Activated CD4-positive, CD25-positive, alpha-beta regulatory T cell treated with anti-CD3 and anti-CD28 coated beads, Interleukin-2, amount 50 U/mL, for 24 hours (primary cell): Measurements from ENCODE around the gene SOBP.

ENCODE experiments used
- ATAC-seq, 2 donors: fragments of 150-1000 bp; cut with Tn5 transposase; one replicate each; pipeline ENCODE4 v1.10.0; 2021; ENCODE audit warnings: mild to moderate bottlenecking in 1 of 2, moderate library complexity in 1 of 2

SOBP gene

DNA sequence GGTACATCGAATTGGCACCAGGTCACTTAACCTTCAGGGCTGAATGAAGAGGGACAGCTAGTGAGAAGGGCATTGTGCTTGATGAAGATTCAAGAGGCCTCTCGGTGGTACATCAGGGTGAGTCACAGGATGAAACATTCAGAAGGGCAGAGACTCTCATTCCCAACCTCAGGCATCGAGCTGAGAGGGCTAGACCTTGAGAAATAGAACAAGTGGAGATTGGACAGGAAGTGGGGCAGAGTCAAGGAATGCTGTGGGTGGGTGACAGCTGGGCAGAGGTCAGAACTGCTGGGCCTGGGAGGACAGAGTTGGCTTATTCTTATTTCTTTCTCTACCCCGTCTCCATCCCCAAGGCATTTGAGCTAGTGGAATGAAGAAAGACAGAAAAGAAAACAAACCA, 208.2 kb downstream of the SOBP start:
- ATAC-seq = no peak

- no peak for ATAC-seq
Measured at GRCh38 chr6:107699254-107699653, 209.3 kb downstream of the SOBP start.

GRCh38 chr6:107699697-107700325, 209.9 kb downstream of the SOBP start:
- ATAC-seq = no peak

DNA sequence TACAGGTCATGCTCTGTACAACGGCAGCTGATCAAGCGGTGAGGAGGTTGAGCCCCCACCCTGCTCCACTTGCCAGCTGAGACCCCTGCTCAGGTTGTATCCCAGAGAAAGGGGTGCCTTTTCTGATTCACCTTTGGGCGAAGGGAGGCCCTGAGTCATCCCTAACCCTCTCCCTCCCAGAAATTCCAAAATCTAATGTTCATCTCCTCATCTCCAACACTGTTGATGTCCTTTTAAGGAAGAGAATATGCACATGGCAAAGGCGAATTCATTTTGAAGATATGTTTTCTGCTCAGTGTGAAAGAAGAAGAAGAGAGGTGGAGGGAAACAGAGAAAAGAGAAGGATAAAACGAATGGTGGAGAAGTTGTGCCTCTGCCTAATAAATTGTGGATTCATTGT, 213.7 kb downstream of the SOBP start:
- ATAC-seq = no peak

- ATAC-seq = peak in 1 of 2 donors; percentile 17
Measured at GRCh38 chr6:107704347-107705013, 214.6 kb downstream of the SOBP start.

DNA sequence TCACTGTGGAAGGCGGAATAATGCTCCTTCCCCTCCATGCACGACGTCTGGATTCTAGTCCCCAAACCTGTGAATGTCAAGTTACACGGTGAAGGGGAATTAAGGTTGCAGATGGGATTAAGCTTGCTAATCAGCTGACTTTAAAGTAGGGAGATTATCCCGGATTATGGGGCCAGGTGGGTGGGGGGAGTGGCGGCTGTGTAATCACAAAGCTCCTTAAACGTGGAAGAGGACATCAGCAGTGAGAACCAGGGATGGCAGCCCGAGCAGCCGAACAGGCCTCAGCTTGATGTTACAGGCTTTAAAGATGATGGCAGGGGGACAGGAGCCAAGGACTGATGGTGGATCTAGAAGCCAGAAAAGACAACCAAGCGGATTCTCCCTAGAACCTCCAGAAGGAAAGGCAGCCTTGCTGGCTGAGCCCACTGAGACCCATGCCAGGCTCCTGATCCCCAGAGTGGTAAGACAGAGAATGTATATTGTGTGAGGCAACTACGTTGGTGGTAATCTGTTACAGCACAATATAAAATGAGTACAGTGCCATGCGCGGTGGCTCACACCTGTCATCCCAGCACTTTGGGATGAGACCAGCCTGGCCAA, 216.7 kb downstream of the SOBP start:
- no peak for ATAC-seq

DNA sequence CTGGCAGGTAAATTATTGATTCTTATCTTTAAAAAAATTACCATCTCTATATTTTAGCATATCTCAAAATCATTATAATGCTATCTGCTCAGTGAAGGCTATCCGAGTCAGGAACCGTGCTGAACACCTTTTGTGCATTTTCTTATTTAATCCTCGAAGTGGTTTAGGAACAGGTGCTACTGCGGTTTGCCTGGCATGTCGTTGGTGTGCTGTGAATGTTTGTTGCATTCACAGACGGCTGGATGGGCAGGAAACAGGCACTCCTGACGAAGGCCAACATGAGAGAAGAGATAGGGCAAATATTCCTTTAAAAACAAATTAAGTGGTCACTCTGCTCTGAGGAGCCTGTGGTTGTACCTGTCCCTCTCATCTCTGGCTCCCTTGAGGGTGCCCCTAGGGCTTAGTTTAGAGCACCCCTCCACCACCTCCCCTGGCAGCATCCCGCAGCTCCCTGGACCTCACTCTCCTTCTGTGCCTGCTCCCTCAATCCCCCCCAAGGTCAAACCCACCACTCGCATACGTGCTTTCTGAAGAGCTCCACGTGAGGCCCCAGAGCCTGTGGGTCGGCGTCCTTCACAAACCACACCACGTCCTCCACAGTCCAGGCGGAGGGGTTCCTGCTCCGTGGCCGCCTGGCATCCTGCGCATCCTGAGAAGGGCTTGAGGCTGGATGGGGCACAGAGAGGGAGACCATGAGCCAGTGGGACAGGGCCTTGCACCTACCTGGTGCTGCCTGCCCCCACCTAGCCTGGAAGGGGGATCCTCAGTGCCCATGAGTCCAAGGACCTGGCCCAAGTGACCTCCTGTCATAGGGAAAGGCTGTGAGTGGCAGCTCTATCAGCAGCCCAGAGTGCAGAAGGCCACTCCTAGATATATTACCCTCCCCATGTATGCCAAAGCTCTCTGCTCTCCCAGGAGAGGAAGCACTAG, 217.7 kb downstream of the SOBP start:
- ATAC-seq = no peak

DNA sequence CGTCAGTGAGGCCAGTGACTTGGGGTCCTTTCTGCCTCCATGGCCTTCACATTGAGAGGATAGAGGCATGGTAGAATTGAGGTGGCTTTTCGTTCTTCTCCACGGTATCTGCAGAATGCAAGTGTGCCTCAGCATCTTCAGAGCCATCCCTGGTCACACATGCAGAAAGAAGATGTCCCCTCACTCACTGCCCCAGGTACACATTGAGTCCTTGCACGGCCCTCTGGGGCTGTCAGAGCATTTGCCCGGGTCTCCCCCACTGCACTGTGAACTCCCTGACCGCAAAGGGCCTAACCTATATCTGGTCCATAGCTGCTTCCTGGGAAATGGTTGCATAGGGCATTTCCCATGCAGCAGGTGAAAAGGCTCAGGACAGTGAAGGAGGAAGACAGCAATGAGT, 218.5 kb downstream of the SOBP start:
- ATAC-seq = no peak

GRCh38 chr6:107709341-107709740, 219.4 kb downstream of the SOBP start:
- ATAC-seq = no peak
